ENCODE measurements around the gene RNF128.

RNF128 gene

GRCh38 chrX:106774981-106775380, 48.5 kb downstream of the RNF128 start:
- TF ChIP-seq EZH2phosphoT487 (IDR thresholded peaks at IDR 0.05; ENCODE audit: low read length) (no peak), EZH2 (optimal IDR thresholded peaks at IDR 0.05; ENCODE audit: low read depth, low read length) (no peak), CTCF (IDR thresholded peaks at IDR 0.05; ENCODE audit: low read length) (no peak)
- Histone ChIP-seq H3K79me2 (ENCODE audit: low read length) (no peaks in the 10 kb centered on the region), H3K9ac (ENCODE audit: low read length) (no peak overlapping the region), H3K4me1 (ENCODE audit: low read length) (no peaks in the 10 kb centered on the region), H3K9me2 (replicated peaks; ENCODE audit: insufficient read depth, low read length) (no peaks in the 10 kb centered on the region), H3K4me3 (ENCODE audit: low read length) (no peak overlapping the region), H4K20me1 (ENCODE audit: insufficient read depth, low read length) (no peaks in the 10 kb centered on the region), H3K27me3 (replicated peaks; ENCODE audit: insufficient read depth, low read length) (no peaks in the 10 kb centered on the region), H3K27ac (ENCODE audit: low read length) (no peak overlapping the region), H3K36me3 (replicated peaks; ENCODE audit: insufficient read depth, low read length) (no peaks in the 10 kb centered on the region), H3K4me2 (ENCODE audit: low read depth, low read length) (no peak overlapping the region), H2AFZ (ENCODE audit: low read length) (no peak overlapping the region), H3F3A (ENCODE audit: insufficient read depth, low read length) (no peaks in the 10 kb centered on the region), H3K9me3 (replicated peaks; ENCODE audit: insufficient read depth, low read length) (no peaks in the 10 kb centered on the region)
- no peak for DNase-seq

GRCh38 chrX:106780264-106780663, 53.8 kb downstream of the RNF128 start:
- Histone ChIP-seq H2AFZ (ENCODE audit: low read length) (no peak overlapping the region), H3K4me2 (ENCODE audit: low read depth, low read length) (no peak overlapping the region), H3K4me1 (ENCODE audit: low read length) (no peaks in the 10 kb centered on the region), H3F3A (ENCODE audit: insufficient read depth, low read length) (no peaks in the 10 kb centered on the region), H3K79me2 (ENCODE audit: low read length) (no peaks in the 10 kb centered on the region), H3K27ac (ENCODE audit: low read length) (no peak overlapping the region), H3K4me3 (ENCODE audit: low read length) (no peak overlapping the region), H3K9me3 (replicated peaks; ENCODE audit: insufficient read depth, low read length) (no peaks in the 10 kb centered on the region), H3K27me3 (replicated peaks; ENCODE audit: insufficient read depth, low read length) (no peaks in the 10 kb centered on the region), H3K9ac (ENCODE audit: low read length) (no peak overlapping the region), H3K9me2 (replicated peaks; ENCODE audit: insufficient read depth, low read length) (no peaks in the 10 kb centered on the region), H4K20me1 (ENCODE audit: insufficient read depth, low read length) (no peaks in the 10 kb centered on the region), H3K36me3 (replicated peaks; ENCODE audit: insufficient read depth, low read length) (no peaks in the 10 kb centered on the region)
- no peak for TF ChIP-seq EZH2 (optimal IDR thresholded peaks at IDR 0.05; ENCODE audit: low read depth, low read length)
- TF ChIP-seq EZH2phosphoT487 (IDR thresholded peaks at IDR 0.05; ENCODE audit: low read length), result no peak
- no peak for TF ChIP-seq CTCF (IDR thresholded peaks at IDR 0.05; ENCODE audit: low read length)
- DNase-seq, result no peak

GRCh38 chrX:106780664-106781377, 54.3 kb downstream of the RNF128 start:
- Histone ChIP-seq H3K9me3 (replicated peaks; ENCODE audit: insufficient read depth, low read length) (no peaks in the 10 kb centered on the region), H3K27me3 (replicated peaks; ENCODE audit: insufficient read depth, low read length) (no peaks in the 10 kb centered on the region), H3K79me2 (ENCODE audit: low read length) (no peaks in the 10 kb centered on the region), H3K9ac (ENCODE audit: low read length) (no peak overlapping the region), H4K20me1 (ENCODE audit: insufficient read depth, low read length) (no peaks in the 10 kb centered on the region), H3F3A (ENCODE audit: insufficient read depth, low read length) (no peaks in the 10 kb centered on the region), H3K4me1 (ENCODE audit: low read length) (no peaks in the 10 kb centered on the region), H3K9me2 (replicated peaks; ENCODE audit: insufficient read depth, low read length) (no peaks in the 10 kb centered on the region), H3K4me2 (ENCODE audit: low read depth, low read length) (no peak overlapping the region), H3K4me3 (ENCODE audit: low read length) (no peak overlapping the region), H2AFZ (ENCODE audit: low read length) (no peak overlapping the region), H3K36me3 (replicated peaks; ENCODE audit: insufficient read depth, low read length) (no peaks in the 10 kb centered on the region), H3K27ac (ENCODE audit: low read length) (no peak overlapping the region)
- no peak for DNase-seq
- TF ChIP-seq EZH2 (optimal IDR thresholded peaks at IDR 0.05; ENCODE audit: low read depth, low read length), result no peak
- TF ChIP-seq EZH2phosphoT487 (IDR thresholded peaks at IDR 0.05; ENCODE audit: low read length), result no peak
- TF ChIP-seq CTCF (IDR thresholded peaks at IDR 0.05; ENCODE audit: low read length), result no peak

Measured in MM.1S (cell line).